Left ventricle myocardium inferior (tissue), 1 donor: ENCODE measurements around the gene GJB6. TPM values are rescaled to one million over a fixed set of nuclear protein-coding genes. Genes with fewer than 3 reads are reported as not detected.

Experiments
- DNase-seq: peaks from one replicate; pipeline ENCODE4 v3.0.0-alpha.2; 2020
- H3K27ac ChIP-seq: fragments of 200-600 bp; replicated peaks from 2 replicates; pipeline ENCODE4 v1.8.0; 2021
- H3K27me3 ChIP-seq: fragments of 200-600 bp; 2 replicates; pipeline ENCODE4 v1.8.0; 2021; ENCODE audit warnings: low read depth
- H3K36me3 ChIP-seq: fragments of 200-600 bp; 2 replicates; pipeline ENCODE4 v1.8.0; 2021
- H3K4me1 ChIP-seq: fragments of 200-600 bp; 2 replicates; pipeline ENCODE4 v1.8.0; 2021
- H3K4me3 ChIP-seq: fragments of 200-600 bp; 2 replicates; pipeline ENCODE4 v1.8.0; 2021; ENCODE audit warnings: mild to moderate bottlenecking, moderate library complexity
- H3K9me3 ChIP-seq: fragments of 200-600 bp; replicated peaks from 2 replicates; pipeline ENCODE4 v1.8.0; 2021
- intact Hi-C: fragments of 100-400 bp; cut with micrococcal nuclease; formaldehyde crosslinking; loops from one replicate; pipeline ENCODE4 v1.11.0; 2022
- total RNA-seq: library from RNA; stranded (reverse); fragmentation: NEBNext Ultra II Directional; extraction: Animal tissue kit (Norgen Biotek cat#: 25700); gene quantifications from one replicate; pipeline ENCODE4 v1.2.1, GENCODE V29; 2021
- TF ChIP-seq, protein P1 (sequence below): fragments of 200-600 bp; IDR thresholded peaks from 2 replicates; pipeline ENCODE4 v1.8.0; 2021; ENCODE audit warnings: antibody characterized with exemption, mild to moderate bottlenecking, borderline replicate concordance
- donor health status: DM: no; HTN: yes; CAD: no; lungs with severe emphysema.

GJB6 gene
- total RNA-seq, 1 donor from 2014 or later = not detected

DNA sequence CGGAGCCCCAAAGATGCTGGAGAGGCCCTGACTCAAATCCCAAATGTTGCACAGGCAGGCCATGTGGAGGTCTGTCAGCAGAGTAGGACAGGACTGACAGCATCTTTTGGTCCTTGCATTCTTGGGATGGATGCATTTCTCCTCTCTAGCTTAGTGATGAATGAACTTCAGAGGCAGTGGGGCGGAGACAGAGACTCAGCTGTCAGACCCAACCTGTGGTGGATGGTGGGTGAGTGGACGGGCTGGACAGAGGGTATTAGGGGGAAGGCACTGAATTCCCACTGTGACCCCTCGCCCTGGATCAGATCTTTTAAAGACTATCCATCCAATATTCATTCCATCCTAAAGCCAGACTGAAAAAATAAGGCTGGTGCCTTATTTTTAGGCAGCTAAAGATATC is 39.3 kb upstream of the GJB6 start:
- intact Hi-C loops = no loop called here
- TF ChIP-seq, protein P1, sequence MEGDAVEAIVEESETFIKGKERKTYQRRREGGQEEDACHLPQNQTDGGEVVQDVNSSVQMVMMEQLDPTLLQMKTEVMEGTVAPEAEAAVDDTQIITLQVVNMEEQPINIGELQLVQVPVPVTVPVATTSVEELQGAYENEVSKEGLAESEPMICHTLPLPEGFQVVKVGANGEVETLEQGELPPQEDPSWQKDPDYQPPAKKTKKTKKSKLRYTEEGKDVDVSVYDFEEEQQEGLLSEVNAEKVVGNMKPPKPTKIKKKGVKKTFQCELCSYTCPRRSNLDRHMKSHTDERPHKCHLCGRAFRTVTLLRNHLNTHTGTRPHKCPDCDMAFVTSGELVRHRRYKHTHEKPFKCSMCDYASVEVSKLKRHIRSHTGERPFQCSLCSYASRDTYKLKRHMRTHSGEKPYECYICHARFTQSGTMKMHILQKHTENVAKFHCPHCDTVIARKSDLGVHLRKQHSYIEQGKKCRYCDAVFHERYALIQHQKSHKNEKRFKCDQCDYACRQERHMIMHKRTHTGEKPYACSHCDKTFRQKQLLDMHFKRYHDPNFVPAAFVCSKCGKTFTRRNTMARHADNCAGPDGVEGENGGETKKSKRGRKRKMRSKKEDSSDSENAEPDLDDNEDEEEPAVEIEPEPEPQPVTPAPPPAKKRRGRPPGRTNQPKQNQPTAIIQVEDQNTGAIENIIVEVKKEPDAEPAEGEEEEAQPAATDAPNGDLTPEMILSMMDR = no peak

DNA sequence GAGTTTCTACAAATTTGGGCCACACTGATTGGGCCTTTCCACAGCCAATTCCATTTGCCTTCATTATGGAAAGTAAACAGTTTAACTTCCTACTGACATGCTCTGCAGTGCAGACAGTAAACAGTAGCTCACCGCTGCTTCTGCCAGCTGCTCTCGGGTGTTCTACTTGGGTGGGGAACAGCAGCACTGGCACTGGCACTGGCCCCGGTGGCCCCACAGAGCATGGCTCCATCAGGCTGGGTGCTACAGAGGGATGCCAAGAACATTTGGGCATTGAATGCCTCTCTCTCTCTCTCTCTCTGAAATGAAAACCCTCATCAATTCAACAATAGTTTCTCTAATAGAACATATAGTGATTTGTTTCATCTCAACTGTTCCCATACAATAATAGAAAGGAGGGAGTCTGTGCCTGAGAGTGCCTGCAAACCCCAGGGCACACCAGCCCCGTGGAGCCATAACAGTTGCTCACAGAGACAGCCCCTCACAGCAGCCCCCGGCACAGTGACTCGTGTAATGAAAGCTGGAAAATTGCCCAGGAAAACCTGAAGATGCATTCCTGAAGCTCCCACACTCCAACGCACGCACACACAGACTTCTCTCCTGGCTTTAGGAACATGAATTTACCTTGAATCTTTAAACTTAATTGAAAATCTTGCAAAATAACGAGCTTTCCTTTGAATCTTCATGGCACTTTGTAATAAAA is 38.2 kb upstream of the GJB6 start:
- H3K27me3 ChIP-seq = peaks cover 36% of the 10 kb centered on the region
- no peak overlapping the region for H3K4me3 ChIP-seq
- H3K36me3 ChIP-seq = no peaks in the 10 kb centered on the region
- DNase-seq = no peak
- H3K27ac ChIP-seq = no peak overlapping the region
- H3K9me3 ChIP-seq = no peaks in the 10 kb centered on the region
- intact Hi-C loops = no loop called here
- TF ChIP-seq, protein P1 = no peak
- H3K4me1 ChIP-seq = no peaks in the 10 kb centered on the region

More for the DNA sequence above, 39.3 kb upstream of the GJB6 start:
- no peak overlapping the region for H3K27ac ChIP-seq
- H3K4me1 ChIP-seq = no peaks in the 10 kb centered on the region
- no peaks in the 10 kb centered on the region for H3K9me3 ChIP-seq
- H3K36me3 ChIP-seq = no peaks in the 10 kb centered on the region
- DNase-seq = no peak
- no peak overlapping the region for H3K4me3 ChIP-seq
- peaks cover 36% of the 10 kb centered on the region for H3K27me3 ChIP-seq

DNA sequence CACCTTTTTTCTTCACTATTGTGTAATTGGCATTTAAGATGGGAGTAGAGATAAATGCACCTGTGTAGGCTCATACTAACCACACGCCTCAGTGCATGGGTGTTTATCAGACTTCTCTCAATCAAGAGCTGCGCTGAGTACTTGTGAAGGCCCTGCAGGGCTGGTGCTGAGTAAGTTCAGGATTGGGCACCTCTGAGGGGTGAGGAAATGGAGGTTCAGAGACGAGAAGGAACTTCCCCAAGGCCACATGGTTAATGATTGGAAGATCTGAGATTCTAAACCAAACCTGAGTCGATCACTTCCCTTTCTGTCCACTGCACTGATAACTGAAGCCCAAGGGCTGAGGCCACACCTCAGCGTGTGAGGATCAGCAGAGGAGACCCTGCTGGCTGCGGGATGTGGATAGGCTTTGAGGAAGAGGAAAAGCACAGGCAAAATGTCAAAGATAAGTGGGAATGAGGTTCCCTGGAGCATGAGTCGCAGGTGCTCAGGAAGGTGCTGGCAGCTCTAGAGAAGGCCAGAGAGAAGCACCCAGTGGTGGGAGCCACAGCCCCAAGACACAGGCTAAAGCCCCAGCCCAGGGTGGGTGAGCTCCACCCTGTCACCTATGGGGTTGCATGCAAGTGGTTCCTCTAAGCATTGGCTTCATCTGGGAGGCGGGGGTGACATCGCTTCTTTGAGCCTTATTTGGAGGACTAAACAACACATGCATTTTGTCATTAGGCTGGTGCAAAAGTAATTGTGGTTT is 32.3 kb upstream of the GJB6 start:
- DNase-seq = no peak
- Histone ChIP-seq H3K27ac (no peak overlapping the region), H3K9me3 (no peaks in the 10 kb centered on the region), H3K27me3 (peaks cover 11% of the 10 kb centered on the region), H3K4me1 (no peaks in the 10 kb centered on the region), H3K36me3 (no peaks in the 10 kb centered on the region), H3K4me3 (no peak overlapping the region)
- intact Hi-C loops = no loop called here
- TF ChIP-seq, protein P1 = no peak

DNA sequence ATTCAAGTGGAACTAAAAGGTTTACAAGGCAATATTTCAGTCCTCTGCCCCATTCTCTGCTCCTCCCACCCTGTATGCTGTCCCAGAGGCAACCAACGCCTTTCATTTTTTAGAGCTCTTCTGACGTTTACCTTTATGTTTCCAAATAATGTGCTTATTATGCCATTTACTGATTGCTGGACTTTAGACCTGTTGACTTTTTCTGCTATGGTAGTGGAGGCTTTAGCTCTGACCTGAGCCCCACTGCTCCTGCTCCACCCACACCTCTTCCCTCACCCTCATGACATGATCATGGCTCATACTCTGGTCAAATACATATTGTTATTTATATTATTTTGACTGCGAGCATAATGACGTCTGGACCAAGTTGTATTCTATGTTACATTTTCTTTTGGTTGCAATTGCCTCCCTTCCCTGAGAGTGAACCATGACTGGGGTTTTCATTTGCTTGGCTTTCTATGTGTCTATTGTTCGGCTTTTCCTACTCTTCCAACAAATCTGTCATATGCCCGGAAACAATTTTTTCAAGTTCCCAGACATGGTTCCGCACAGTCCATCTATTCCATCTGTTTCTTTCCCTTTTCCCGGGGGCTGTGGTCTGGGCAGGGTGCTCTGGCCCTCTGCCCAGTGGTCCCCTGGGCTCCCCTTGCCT is 31.4 kb upstream of the GJB6 start:
- H3K9me3 ChIP-seq = no peaks in the 10 kb centered on the region
- H3K27ac ChIP-seq = no peak overlapping the region
- H3K27me3 ChIP-seq = peaks cover 1% of the 10 kb centered on the region
- no peak for DNase-seq
- intact Hi-C loops = no loop called here
- H3K36me3 ChIP-seq = no peaks in the 10 kb centered on the region
- H3K4me3 ChIP-seq = no peak overlapping the region
- TF ChIP-seq, protein P1 = no peak
- H3K4me1 ChIP-seq = no peaks in the 10 kb centered on the region

DNA sequence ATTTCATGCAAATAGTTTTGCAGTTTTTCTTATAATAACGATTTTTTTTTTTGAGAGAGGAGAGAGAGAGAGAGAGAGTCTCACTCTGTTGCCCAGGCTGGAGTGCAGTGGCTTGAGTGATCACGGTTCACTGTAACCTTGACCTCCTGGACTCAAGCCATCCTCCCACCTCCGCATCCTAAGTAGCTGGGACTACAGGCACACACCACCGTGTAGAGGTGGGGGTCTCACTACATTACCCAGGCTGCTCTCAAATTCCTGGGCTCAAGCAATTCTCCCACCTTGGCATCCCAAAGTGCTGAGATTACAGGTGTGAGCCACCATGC is 26.8 kb upstream of the GJB6 start:
- peaks cover 3% of the 10 kb centered on the region for H3K27me3 ChIP-seq
- no peak overlapping the region for H3K4me3 ChIP-seq
- DNase-seq = no peak
- TF ChIP-seq, protein P1 = no peak
- H3K4me1 ChIP-seq = no peaks in the 10 kb centered on the region
- intact Hi-C loops = no loop called here
- no peaks in the 10 kb centered on the region for H3K9me3 ChIP-seq
- H3K36me3 ChIP-seq = no peaks in the 10 kb centered on the region
- H3K27ac ChIP-seq = no peak overlapping the region
